Stimulated activated effector memory CD8-positive, alpha-beta T cell treated with anti-CD3 and anti-CD28 coated beads, Interleukin-12 subunit alpha, Interleukin-12 subunit beta, amount 100 ng/mL, for 72 hours (primary cell): ENCODE results near the gene ARMH1.
"Not testable (repeated sequence)": the region's sequence is repeated elsewhere in the genome, so short reads cannot be mapped to it uniquely, and the experiment has no call there.

ENCODE experiments used
- ATAC-seq: fragments of 150-1000 bp; cut with Tn5 transposase; 2 replicates; pipeline ENCODE4 v1.10.0; 2021
- DNase-seq, 2 donors: peaks; one replicate each; pipeline ENCODE4 v3.0.0; 2021 to 2022; ENCODE audit warnings: low spot score in 2 of 2
- H3K27ac Mint-ChIP-seq: one replicate; pipeline ENCODE4 v1.8.0; 2022; ENCODE audit warnings: mild to moderate bottlenecking, mixed read lengths
- H3K36me3 Mint-ChIP-seq: one replicate; pipeline ENCODE4 v1.8.0; 2022; ENCODE audit warnings: mild to moderate bottlenecking, mixed read lengths
- H3K4me1 Mint-ChIP-seq: one replicate; pipeline ENCODE4 v1.8.0; 2022; ENCODE audit warnings: mixed read lengths
- H3K4me3 Mint-ChIP-seq: one replicate; pipeline ENCODE4 v1.8.0; 2022; ENCODE audit warnings: mild to moderate bottlenecking, mixed read lengths
- H3K9me3 Mint-ChIP-seq: one replicate; pipeline ENCODE4 v1.8.0; 2022; ENCODE audit warnings: mixed read lengths

The ARMH1 gene

DNA sequence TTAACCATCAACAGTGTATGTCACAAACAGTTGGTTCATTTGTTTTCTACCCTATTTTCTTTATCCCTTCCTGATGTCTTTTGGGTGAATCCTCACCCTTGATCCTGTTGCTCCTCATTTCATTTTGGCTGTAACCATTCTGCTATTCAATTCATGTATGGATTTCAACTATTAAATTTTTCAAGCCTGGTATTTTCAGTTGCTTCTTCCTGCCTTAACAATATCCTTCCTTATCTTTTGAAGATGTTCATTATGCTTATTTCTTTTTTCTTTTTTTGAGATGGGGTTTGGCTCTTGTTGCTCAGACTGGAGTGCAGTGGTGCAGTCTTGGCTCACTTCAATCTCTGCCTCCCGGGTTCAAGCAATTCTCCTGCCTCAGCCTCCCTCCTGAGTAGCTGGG is 59.3 kb downstream of the ARMH1 start:
- no peak overlapping the region for H3K4me3 Mint-ChIP-seq

DNA sequence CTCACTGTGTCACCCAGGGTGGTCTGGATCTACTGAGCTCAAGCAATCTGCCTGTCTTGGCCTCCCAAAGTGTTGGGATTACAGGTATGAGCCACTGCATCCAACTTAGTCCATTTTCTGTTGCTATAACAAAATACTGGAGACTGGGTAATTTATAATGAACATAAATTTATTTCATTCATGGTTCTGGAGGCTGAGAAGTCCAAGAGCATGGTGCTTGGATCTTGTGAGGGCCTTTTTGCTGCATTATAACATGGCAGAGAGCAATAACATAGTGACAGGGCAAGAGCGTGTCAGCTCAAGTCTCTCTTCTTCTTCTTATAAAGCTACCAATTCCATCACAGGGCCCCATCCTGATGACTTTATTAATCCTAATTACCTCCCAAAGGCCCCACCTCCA is 61.5 kb downstream of the ARMH1 start:
- H3K4me3 Mint-ChIP-seq, result no peak overlapping the region
- DNase-seq (no peak), ATAC-seq (no peak)
- H3K36me3 Mint-ChIP-seq, result peaks cover 25% of the 10 kb centered on the region
- H3K4me1 Mint-ChIP-seq, result peaks cover 10% of the 10 kb centered on the region
- no peak overlapping the region for H3K27ac Mint-ChIP-seq
- H3K9me3 Mint-ChIP-seq, result no peaks in the 10 kb centered on the region

More for the DNA sequence above, 59.3 kb downstream of the ARMH1 start:
- ATAC-seq, result no peak
- H3K9me3 Mint-ChIP-seq, result no peaks in the 10 kb centered on the region
- H3K36me3 Mint-ChIP-seq, result peaks cover 24% of the 10 kb centered on the region
- no peak overlapping the region for H3K27ac Mint-ChIP-seq
- peaks cover 13% of the 10 kb centered on the region for H3K4me1 Mint-ChIP-seq
- no peak for DNase-seq

DNA sequence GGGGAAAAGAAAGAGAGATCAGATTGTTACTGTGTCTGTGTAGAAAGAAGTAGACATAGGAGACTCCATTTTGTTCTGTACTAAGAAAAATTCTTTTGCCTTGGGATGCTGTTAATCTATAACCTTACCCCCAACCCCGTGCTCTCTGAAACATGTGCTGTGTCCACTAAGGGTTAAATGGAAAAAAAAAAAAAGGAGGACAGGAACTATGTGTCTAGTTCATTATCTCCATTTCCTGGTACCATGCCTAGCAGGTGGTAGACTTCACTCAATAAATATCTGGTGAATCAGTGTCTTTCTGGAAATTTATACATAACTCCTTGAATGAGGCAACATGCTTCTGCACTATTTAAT is 64.4 kb downstream of the ARMH1 start:
- not testable (repeated sequence) for ATAC-seq, DNase-seq, H3K9me3 Mint-ChIP-seq
- Mint-ChIP-seq H3K4me3 (peak overlapping the region; percentile 88), H3K36me3 (peaks cover 42% of the 10 kb centered on the region), H3K27ac (peak overlapping the region; percentile 88), H3K4me1 (peaks cover 14% of the 10 kb centered on the region)

DNA sequence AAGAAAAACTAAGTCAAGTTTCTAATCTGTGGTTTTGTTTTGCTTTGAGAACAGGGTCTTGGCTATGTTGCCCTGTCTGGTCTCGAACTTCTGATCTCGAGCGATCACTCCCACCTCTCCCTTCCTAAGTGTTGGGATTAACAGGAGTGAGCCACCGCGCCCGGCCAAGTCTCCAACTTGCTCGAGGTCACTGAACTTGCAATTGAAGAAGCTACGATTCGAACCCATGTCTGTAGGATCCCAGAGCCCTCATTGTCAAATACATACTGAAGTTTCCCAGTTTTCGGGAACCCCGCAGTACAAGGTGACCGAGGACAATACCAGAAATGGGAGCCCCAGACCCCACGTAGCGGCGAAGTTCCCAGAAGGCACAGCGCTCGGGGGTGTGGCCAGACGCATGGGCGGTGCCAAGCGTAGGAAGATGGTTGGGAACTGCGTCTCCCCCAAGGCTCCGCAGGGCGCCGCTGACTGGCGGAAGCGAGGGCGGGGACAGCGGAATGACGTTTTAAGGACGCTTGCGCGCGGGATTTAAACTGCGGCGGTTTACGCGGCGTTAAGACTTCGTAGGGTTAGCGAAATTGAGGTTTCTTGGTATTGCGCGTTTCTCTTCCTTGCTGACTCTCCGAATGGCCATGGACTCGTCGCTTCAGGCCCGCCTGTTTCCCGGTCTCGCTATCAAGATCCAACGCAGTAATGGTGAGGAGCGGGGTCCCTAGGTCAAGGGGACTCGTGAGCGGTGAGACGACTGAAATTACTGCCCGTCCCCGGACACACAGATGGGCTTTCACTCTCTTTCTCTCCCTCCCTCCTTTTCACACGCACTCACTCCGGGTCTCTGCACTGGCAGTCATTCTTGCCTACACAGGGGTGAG is 65.0 kb downstream of the ARMH1 start, which contains the start of gene KIF2C:
TSS of gene KIF2C (plus strand) at position 531 of the 872 bp plus-strand sequence. CDS start at position 627, 96 bp downstream.
- DNase-seq, result peak; percentile 87 to 98
- Mint-ChIP-seq H3K4me1 (peaks cover 14% of the 10 kb centered on the region), H3K36me3 (peaks cover 48% of the 10 kb centered on the region), H3K27ac (peak within 1 kb of the TSS; percentile 88), H3K9me3 (no peaks in the 10 kb centered on the region), H3K4me3 (peak within 1 kb of the TSS; percentile 88)
- ATAC-seq, result peak; percentile 98

DNA sequence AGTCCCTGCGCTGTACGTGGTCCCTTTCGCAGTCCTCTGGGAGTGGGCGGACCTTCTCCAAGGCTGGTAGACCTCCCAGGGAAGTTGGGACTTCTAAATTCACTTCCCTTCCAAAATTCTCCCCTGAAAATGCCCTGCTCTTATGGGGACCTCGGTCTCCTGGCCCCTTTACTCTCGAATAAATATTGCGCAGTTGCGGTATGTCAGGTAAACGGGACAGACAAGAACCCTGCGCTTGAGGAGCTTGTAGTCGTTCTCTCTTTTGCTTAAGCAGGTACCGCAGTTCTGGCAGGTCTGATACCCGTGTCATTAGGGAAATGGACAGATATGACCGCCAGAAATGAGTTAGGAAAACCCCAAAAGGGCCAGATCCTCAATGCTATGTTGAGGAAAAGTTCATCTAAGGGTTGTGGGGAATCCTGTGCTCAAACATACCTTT is 65.7 kb downstream of the ARMH1 start:
- Mint-ChIP-seq H3K4me1 (peaks cover 14% of the 10 kb centered on the region), H3K4me3 (peak overlapping the region; percentile 88), H3K27ac (peak overlapping the region; percentile 88), H3K36me3 (peaks cover 54% of the 10 kb centered on the region), H3K9me3 (no peaks in the 10 kb centered on the region)
- DNase-seq (no peak), ATAC-seq (no peak)

DNA sequence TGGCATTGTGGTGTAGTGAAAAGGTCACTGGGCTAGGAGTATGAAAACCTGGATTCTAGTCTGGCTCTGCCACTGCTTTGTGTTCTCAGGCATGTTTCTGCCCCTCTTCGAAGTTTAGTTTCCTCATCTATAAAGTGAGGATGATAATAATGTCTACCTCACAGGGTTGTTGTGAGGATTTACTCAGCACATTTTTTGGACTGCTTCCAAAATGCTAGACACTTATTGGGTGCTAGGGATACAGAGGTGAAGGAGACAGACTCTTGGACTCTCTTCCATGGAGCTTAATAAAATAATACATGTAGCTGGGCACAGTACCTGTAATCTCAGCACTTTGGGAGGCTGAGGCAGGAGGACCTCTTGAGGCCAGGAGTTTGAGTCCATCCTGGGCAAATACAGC is 68.7 kb downstream of the ARMH1 start:
- Mint-ChIP-seq H3K4me3 (no peak overlapping the region), H3K9me3 (no peaks in the 10 kb centered on the region), H3K4me1 (peaks cover 22% of the 10 kb centered on the region), H3K36me3 (peaks cover 85% of the 10 kb centered on the region), H3K27ac (no peak overlapping the region)
- no peak for ATAC-seq
- DNase-seq, result no peak

DNA sequence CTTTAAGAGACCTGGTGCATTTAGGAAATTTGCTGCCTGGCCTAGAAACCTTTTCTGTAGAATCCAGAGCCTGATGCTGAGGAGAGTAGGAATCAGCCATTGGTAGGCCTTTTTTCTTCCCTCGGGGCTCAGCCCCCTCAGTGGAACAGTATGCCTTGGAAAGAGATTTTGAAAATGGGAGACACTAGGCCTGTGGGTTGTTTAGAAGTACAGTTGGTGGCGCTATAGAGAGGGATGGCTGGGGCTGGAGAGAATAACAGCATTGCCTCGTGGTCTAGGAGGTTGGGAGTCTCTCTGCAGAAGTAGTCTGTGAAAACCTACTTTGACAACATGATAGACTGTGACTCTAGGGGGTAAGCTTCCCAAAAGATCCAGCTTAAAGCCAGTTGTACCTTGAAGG is 73.4 kb downstream of the ARMH1 start:
- Mint-ChIP-seq H3K4me3 (no peak overlapping the region), H3K36me3 (peaks cover 99% of the 10 kb centered on the region), H3K4me1 (peaks cover 9% of the 10 kb centered on the region), H3K27ac (no peak overlapping the region), H3K9me3 (no peaks in the 10 kb centered on the region)
- DNase-seq (no peak), ATAC-seq (no peak)

DNA sequence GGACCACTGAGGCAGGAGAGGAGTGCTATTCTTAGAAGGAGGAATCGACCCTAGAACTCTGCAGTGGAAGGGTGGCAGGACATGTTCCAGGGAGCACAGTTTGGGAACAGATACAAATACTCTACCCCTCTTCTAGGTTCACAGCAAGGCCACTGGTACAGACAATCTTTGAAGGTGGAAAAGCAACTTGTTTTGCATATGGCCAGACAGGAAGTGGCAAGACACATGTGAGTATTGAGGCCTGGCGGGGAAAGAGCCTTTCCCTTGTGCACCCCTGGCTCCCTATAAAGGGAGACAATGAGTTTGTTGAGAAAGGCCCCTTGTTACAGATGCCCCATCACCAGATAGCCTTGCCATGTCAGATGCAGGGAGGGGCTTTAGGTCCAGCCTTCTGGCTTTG is 82.9 kb downstream of the ARMH1 start:
- DNase-seq (no peak), ATAC-seq (no peak)
- Mint-ChIP-seq H3K36me3 (peaks cover 87% of the 10 kb centered on the region), H3K9me3 (no peaks in the 10 kb centered on the region), H3K4me1 (no peaks in the 10 kb centered on the region), H3K27ac (no peak overlapping the region), H3K4me3 (no peak overlapping the region)

DNA sequence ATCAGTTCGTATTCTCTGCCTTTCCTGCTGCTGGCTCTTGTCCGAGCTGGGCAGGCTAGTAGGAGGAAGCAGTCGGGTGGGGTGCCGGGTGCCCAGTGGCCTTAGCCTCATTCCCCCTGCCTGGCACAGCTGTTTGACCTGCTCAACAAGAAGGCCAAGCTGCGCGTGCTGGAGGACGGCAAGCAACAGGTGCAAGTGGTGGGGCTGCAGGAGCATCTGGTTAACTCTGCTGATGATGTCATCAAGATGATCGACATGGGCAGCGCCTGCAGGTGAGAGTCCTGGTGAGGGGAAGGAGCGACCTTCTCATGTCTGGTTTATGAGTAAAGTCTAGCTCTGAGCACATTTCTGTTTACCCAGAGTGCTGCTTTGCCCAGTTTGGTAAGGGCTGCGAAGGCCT is 84.6 kb downstream of the ARMH1 start:
- ATAC-seq (no peak), DNase-seq (no peak)
- Mint-ChIP-seq H3K36me3 (peaks cover 85% of the 10 kb centered on the region), H3K27ac (no peak overlapping the region), H3K4me3 (no peak overlapping the region), H3K4me1 (peaks cover 5% of the 10 kb centered on the region), H3K9me3 (no peaks in the 10 kb centered on the region)

DNA sequence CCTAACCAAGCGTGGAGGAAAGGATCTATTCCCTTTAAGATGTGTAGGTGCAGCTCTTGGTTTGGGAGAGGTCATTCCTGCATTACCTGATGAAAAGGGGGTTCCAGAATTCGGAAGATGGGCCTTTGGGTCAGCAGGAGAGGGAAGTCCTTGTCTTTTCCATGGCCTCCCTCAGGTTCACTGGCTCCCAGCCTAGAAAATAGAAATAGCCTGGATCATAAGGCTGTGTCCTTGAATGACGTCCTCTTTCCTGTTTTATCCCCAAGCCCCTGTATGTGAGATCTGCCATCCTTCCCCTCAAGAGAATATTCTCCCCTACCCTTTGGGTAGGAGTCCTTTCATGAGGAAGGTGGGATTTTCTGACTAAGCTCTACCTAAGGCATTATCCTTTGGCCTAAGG is 86.4 kb downstream of the ARMH1 start:
- Mint-ChIP-seq H3K4me1 (peaks cover 5% of the 10 kb centered on the region), H3K9me3 (no peaks in the 10 kb centered on the region), H3K4me3 (no peak overlapping the region), H3K36me3 (peaks cover 82% of the 10 kb centered on the region), H3K27ac (no peak overlapping the region)
- no peak for DNase-seq
- ATAC-seq, result no peak

DNA sequence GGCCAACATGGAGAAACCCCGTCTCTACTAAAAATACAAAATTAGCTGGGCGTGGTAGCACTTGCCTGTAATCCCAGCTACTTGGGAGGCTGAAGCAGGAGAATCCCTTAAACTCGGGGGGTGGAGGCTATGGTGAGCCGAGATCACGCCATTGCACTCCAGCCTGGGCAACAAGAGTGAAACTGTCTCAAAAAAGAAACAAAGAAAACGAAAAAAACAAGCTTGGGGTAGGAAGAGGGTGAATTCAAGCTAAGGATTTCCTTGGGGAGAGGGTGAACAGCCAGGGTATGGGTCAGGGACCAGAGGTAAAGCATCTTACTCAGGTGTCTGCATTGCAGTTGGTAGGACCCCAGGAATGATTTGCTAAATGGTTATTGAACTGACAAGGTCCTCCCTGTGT is 91.9 kb downstream of the ARMH1 start:
- not testable (repeated sequence) for DNase-seq, H3K4me3 Mint-ChIP-seq, H3K4me1 Mint-ChIP-seq, H3K9me3 Mint-ChIP-seq, ATAC-seq
- peak overlapping the region; percentile 42 for H3K27ac Mint-ChIP-seq
- H3K36me3 Mint-ChIP-seq, result peaks cover 41% of the 10 kb centered on the region
